ENCODE data around the gene HMGCLL1.

HMGCLL1 gene

DNA sequence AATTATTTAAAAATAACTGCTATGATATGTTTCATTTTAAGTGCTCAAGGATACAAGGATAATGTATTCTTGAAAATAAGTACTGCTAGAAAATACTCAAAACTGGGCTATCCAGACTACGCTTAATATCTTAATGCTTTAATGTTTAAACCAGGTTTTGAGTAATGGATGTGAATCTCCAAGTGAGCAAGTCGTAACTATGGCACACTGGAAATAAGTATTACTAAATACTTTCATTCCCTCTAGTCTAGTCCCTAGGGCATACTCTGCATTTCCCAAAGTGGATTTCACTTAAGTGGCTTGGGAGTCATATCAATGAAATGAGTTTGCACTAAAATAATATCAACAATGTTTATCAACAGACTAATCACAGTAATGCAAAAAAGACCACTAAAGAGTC, 48.1 kb downstream of the HMGCLL1 start:
- DNase-seq = no peak

DNA sequence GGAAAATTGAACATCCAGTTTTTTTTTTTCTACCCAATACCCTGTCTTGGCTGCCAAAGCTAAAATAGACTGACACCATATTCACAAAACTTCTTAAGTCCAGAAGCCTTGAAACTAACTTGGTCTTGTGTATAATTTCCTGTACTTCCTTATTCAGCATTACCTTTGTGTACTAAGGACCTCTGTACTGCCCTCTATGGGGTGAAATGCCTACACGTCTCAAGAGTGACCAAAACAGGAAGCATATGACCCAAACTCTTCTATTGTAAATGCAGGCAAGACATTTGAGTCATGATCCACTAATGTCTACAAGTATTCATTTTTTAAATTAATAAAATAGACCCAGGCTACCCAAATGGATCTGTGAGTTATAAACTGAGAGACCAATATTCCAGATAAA, 50.4 kb downstream of the HMGCLL1 start:
- no peak for DNase-seq

DNA sequence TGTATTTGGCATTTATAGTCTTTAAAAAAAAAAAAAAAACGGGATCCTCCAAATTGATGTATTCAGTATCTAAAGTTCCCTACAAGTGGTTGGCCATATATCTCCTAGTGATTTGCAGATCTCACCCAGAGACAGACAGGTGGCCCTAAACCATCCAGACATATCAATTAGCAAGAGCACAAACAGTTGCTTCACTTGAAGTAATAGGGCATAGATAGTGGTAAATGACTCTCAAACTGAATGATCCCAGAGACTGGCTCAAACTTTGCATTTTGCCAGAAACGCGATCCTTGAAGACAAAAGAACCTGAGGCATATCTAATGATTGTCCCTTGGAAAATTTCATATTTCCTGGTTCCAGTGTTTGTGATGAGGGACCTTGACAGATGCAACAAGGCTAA, 54.6 kb downstream of the HMGCLL1 start:
- DNase-seq = no peak

DNA sequence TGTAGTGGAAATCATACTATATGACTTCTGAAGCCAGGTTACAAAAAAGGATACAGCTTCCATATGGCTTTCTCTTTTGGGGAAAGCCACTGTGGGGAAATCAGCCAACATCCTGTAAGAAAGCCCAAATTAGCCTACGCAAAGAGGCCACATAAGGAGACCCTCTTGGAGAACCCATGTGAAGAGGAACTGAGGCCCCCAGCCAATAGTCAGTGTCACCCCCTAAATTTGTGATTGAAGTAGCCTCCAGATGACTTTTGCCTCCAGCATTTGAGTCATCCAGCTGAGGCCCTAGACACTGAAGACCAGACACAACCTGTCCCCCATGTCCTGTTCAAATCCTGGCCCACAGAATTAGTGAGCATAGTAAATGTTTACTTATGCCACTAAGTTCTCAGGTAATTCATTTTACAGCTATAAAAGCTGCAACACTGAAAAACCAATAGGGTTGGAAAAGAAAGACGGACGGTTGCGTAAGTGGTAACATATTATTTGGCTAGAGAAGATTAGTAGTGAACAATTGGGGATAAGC, 60.4 kb downstream of the HMGCLL1 start:
- DNase-seq = no peak

- no peak for DNase-seq
Measured at GRCh38 chr6:55516736-55517135, 62.3 kb downstream of the HMGCLL1 start.

DNA sequence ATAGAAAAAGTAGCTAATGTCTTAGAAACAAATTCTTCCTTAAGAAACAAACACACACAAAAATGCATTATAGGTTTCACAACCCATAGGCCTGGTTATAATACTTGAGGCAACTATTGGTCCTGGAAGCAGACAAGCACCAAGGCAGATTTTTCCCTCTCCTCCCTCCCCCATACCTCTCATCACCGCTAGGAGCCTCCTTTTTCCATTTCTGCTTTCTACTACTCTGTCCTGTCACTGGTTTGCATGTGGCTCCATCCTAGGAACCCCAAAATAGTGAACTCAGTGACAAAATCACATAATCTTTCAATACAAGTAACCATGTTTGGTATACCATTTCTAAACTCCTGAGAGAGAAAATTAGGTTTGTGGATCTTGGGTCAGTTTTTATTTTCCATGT, 66.1 kb downstream of the HMGCLL1 start:
- DNase-seq = no peak

- DNase-seq = no peak
Measured at GRCh38 chr6:55511122-55511800, 67.7 kb downstream of the HMGCLL1 start.

GRCh38 chr6:55499591-55499990, 79.4 kb downstream of the HMGCLL1 start:
- DNase-seq = no peak

GRCh38 chr6:55497694-55498093, 81.3 kb downstream of the HMGCLL1 start:
- DNase-seq = no peak

DNA sequence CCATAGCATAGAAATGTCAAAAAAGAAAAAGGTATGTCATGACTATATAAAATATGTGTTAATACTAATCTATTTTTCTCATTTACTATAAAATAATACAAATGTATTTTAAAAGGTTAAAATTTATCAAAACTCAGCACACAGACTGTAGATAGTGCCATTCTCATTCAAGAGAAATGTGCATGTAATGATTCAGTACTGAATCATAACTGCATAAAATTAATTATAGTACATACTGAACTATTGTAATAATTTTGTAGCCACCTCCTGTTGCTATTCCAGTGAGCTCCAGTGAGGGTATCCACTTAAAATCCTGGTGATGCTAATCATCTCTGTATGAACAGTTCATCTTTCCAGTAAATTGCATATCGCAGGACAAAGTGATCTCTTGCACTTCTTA, 82.8 kb downstream of the HMGCLL1 start:
- no peak for DNase-seq

DNA sequence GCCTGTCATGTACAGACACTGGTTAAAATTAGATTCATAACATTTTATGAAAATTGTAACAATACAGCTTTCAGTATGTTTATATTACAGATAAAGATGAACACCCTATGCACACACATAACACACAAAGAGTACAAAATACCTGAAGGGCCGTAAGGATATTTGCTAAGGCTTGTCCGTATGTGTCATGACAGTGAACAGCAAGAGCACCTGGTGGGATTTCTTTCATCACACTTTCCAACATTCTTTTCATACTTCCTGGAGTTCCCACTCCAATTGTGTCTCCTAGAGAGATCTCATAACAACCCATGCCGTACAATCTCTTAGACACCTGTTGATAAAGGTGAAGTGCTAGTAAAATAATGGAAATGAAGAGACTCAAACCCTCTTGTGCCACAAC, 83.7 kb downstream of the HMGCLL1 start:
- DNase-seq = no peak

GRCh38 chr6:55494411-55494810, 84.6 kb downstream of the HMGCLL1 start:
- DNase-seq = no peak

DNA sequence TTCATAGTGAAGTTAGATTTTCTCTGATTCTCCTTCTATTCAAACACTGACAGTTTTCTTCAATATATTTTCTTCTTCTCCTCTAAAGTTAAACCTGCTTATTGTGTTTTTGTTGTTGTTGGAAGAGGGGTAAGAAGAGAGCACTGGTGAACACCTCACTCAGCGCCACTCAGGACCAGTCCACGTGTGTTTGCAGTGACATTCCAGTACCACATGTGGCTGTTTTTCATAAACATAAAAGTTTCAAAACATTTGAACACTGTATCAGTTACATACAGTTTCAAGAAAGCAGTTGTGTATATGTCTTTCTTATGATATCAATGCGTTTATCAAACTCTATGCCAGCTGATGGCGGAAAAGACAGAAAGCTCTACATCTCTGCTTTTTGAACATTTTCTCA, 86.7 kb downstream of the HMGCLL1 start:
- DNase-seq = no peak

- no peak for DNase-seq
Measured at GRCh38 chr6:55490871-55491270, 88.1 kb downstream of the HMGCLL1 start.

- no peak for DNase-seq
Measured at GRCh38 chr6:55474382-55474781, 104.6 kb downstream of the HMGCLL1 start.

GRCh38 chr6:55473722-55474121, 105.3 kb downstream of the HMGCLL1 start:
- DNase-seq = no peak

DNA sequence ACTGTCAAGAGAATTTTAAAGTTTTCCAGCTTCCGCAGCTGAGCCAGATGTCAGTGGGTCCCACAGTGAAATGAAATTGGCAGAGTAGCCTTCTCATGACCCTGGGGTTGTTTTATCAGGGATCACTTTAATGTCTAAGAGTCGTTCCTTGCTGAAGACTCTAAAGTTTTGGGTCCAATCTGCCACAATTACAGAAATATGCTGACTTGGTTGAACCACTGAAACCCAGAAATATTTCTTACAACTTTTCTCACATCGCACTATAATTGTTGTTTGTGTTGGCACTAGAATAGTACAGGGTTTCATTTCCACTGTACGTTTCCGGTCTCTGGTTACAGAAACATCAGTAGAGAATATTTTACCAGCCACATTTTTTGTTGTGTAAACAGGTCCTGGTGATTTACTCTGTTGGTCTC, 109.0 kb downstream of the HMGCLL1 start:
- no peak for DNase-seq

DNA sequence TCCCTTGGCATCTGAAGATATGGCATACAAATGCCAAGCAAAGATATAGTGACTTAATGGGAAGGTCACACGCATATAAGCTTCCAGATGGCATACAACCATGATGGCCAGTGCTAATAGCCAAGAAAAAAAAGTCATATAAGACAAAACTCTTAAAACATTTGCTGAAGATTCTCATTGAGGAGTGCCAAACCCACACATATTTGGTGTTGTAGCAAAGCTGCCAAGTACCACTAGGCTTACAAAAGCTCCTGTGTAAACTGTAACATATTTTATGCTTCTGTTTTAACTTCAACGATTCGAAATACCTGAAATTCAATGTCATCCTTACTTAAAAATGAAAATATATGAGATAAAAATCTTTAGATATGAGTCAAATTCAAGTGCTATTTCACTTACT, 123.0 kb downstream of the HMGCLL1 start:
- DNase-seq = no peak

- no peak for DNase-seq
Measured at GRCh38 chr6:55450005-55450404, 129.0 kb downstream of the HMGCLL1 start.

DNA sequence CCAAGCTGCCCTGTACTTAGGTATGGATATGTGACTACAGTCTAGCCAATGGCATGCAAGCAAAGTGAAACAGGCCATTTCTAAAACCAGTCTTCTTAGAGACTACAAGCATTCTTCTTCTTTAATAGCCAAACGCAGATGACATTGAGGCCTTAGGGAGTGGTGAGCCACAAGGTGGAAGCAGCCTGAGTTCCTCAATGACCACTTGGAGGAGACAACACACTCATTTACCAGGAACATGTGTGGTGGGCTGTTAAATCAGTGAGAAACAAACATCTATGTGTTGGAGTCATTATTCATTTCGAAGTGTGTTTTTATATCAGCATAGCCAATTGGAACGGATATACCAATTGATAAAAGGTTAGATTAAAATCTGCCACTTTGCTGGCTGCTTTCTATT, 129.8 kb downstream of the HMGCLL1 start:
- DNase-seq = no peak

DNA sequence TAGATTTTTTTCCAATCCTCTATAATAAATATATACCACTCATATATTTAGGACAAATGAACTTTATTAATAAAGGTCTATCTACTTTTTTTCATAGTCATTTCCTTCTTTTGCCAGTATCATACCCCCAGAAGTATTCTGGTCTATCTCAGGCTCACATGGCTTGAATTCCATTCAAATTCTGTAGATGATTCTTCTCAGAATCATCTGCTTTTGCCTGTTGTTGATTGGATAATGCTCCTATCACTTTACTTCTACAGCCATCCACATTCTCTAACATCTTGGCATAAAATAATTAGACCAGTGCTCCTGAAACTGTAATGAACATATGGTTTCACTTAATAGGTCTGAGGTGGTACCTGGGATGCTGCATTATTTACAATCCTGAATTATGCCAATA, 130.5 kb downstream of the HMGCLL1 start:
- no peak for DNase-seq

- DNase-seq = no peak
Measured at GRCh38 chr6:55447891-55448290, 131.1 kb downstream of the HMGCLL1 start.

GRCh38 chr6:55445648-55446204, 133.3 kb downstream of the HMGCLL1 start:
- no peak for DNase-seq

- no peak for DNase-seq
Measured at GRCh38 chr6:55443238-55444134, 135.5 kb downstream of the HMGCLL1 start.
